ENCODE data around the gene GRID1. TPM values are rescaled to one million over a fixed set of nuclear protein-coding genes. Genes with fewer than 3 reads are reported as not detected.
A peak's percentile ranks its signal among the peaks of the same experiment; 100 is the strongest.

GRID1 gene
- total RNA-seq, 4 donors from 2014 or later = 0.40 to 1.9 (median 1.00) TPM

- Histone ChIP-seq H3K4me3 (peak overlapping the region in 1 of 4 donors; percentile 12), H3K36me3 (no peaks in the 10 kb centered on the region), H3K9me3 (no peaks in the 10 kb centered on the region), H3K4me1 (peaks cover 0 to 7% (median 2%) of the 10 kb centered on the region in 4 donors), H3K27ac (no peak overlapping the region), H3K27me3 (peaks cover 21% of the 10 kb centered on the region)
- no peak for TF ChIP-seq CTCF (IDR thresholded peaks at IDR 0.05)
- no peak for TF ChIP-seq POLR2A (IDR thresholded peaks at IDR 0.05)
- no peak for TF ChIP-seq POLR2AphosphoS5 (IDR thresholded peaks at IDR 0.05)
- 22 to 51% methylated on average over 5 to 29 of the region's 29 CpGs for WGBS, 2 donors (ENCODE audit: low coverage in 1 of 2)
- intact Hi-C loops (cut with DNase I; ENCODE audit: low total_unique reads) (no loop called here), in situ Hi-C loops (cut with MboI; ENCODE audit: low pct_ligation_motif_present in 1 of 4, low pct_unique_long_range_greater_than_20kb in 1 of 4, low sequenced_read_pairs in 3 of 4) (no loop called here)
- no peak for DNase-seq
Measured at GRCh38 chr10:86262688-86263181, 103.9 kb downstream of the GRID1 start.

GRCh38 chr10:86261941-86262687 is 104.5 kb downstream of the GRID1 start:
- no peaks in the 10 kb centered on the region for H3K9me3 ChIP-seq
- no peaks in the 10 kb centered on the region for H3K36me3 ChIP-seq
- in situ Hi-C loops (cut with MboI; ENCODE audit: low pct_ligation_motif_present in 1 of 4, low pct_unique_long_range_greater_than_20kb in 1 of 4, low sequenced_read_pairs in 3 of 4) = no loop called here
- H3K27ac ChIP-seq = no peak overlapping the region
- H3K4me3 ChIP-seq = no peak overlapping the region
- DNase-seq = no peak
- TF ChIP-seq POLR2AphosphoS5 (IDR thresholded peaks at IDR 0.05) = no peak
- TF ChIP-seq CTCF (IDR thresholded peaks at IDR 0.05) = no peak
- no peak for TF ChIP-seq POLR2A (IDR thresholded peaks at IDR 0.05)
- no peak for TF ChIP-seq EP300 (IDR thresholded peaks at IDR 0.05; ENCODE audit: low read depth)
- peaks cover 0 to 7% (median 2%) of the 10 kb centered on the region in 4 donors for H3K4me1 ChIP-seq
- H3K27me3 ChIP-seq = peaks cover 21% of the 10 kb centered on the region
- 57% methylated on average over 14 of the region's 14 CpGs; no CpG with 5 or more reads in 1 of the 2 donors for WGBS, 2 donors (ENCODE audit: low coverage in 1 of 2)
- intact Hi-C loops (cut with DNase I; ENCODE audit: low total_unique reads) = no loop called here

DNA sequence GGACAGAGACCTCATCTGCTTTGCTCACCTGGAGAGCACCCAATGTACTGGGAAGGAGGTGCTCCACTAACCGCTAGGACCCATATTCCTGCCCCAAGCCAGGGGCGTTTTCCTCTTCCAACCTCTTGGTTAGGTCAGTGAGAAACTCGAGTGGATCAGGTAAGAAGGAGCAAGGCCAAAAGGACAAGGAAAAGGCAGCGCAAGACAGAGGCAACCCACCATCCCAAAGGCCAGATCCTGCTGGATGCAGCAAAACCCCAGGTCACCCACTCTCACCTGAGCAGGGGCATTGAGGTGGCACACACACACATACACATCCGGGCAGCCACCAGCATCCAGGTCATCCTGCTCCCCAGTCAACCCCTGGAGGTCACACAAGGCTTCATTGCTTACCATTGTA is 105.1 kb downstream of the GRID1 start:
- Histone ChIP-seq H3K4me3 (no peak overlapping the region), H3K36me3 (no peaks in the 10 kb centered on the region), H3K9me3 (no peaks in the 10 kb centered on the region), H3K27ac (no peak overlapping the region), H3K27me3 (peaks cover 21% of the 10 kb centered on the region), H3K4me1 (peaks cover 0 to 7% (median 2%) of the 10 kb centered on the region in 4 donors)
- TF ChIP-seq CTCF (IDR thresholded peaks at IDR 0.05) (no peak), POLR2AphosphoS5 (IDR thresholded peaks at IDR 0.05) (no peak), POLR2A (IDR thresholded peaks at IDR 0.05) (no peak), EP300 (IDR thresholded peaks at IDR 0.05; ENCODE audit: low read depth) (no peak)
- intact Hi-C loops (cut with DNase I; ENCODE audit: low total_unique reads) (no loop called here), in situ Hi-C loops (cut with MboI; ENCODE audit: low pct_ligation_motif_present in 1 of 4, low pct_unique_long_range_greater_than_20kb in 1 of 4, low sequenced_read_pairs in 3 of 4) (no loop called here)
- 70 to 77% methylated on average over 2 to 5 of the region's 5 CpGs for WGBS, 2 donors (ENCODE audit: low coverage in 1 of 2)
- no peak for DNase-seq

GRCh38 chr10:86260564-86260963 is 106.0 kb downstream of the GRID1 start:
- 60 to 67% methylated on average over 1 to 6 of the region's 6 CpGs for WGBS, 2 donors (ENCODE audit: low coverage in 1 of 2)
- intact Hi-C loops (cut with DNase I; ENCODE audit: low total_unique reads) = no loop called here
- DNase-seq = no peak

More at GRCh38 chr10:86260564-86260963, 106.0 kb downstream of the GRID1 start:
- H3K27me3 ChIP-seq = peaks cover 21% of the 10 kb centered on the region
- in situ Hi-C loops (cut with MboI; ENCODE audit: low pct_ligation_motif_present in 1 of 4, low pct_unique_long_range_greater_than_20kb in 1 of 4, low sequenced_read_pairs in 3 of 4) = no loop called here
- H3K4me1 ChIP-seq = peaks cover 0 to 7% (median 2%) of the 10 kb centered on the region in 4 donors
- no peaks in the 10 kb centered on the region for H3K9me3 ChIP-seq
- no peak overlapping the region for H3K4me3 ChIP-seq
- TF ChIP-seq CTCF (IDR thresholded peaks at IDR 0.05) (no peak), POLR2A (IDR thresholded peaks at IDR 0.05) (no peak), EP300 (IDR thresholded peaks at IDR 0.05; ENCODE audit: low read depth) (no peak), POLR2AphosphoS5 (IDR thresholded peaks at IDR 0.05) (no peak)
- no peak overlapping the region for H3K27ac ChIP-seq
- H3K36me3 ChIP-seq = no peaks in the 10 kb centered on the region
